H1 (cell line): ENCODE measurements around the gene RS1. TPM values are rescaled to one million over a fixed set of nuclear protein-coding genes. Genes with fewer than 3 reads are reported as not detected.
A peak's percentile ranks its signal among the peaks of the same experiment; 100 is the strongest.

Source experiments
- polyA plus RNA-seq, 7 experiments: library from polyadenylated mRNA; depleted of rRNA in 3 of 7; stranded (reverse) in 5 of 7; unstranded in 2 of 7; fragments of >200 nt in 5 of 7; fragments of 200-250 nt in 2 of 7; gene quantifications; 1 replicate in 5 of 7; 2 replicates in 1 of 7; 4 replicates in 1 of 7; pipeline versions ENCODE4 v1.2.1 to v1.2.3, GENCODE V29; 2011 to 2013; ENCODE audit warnings: missing spikeins in 2 of 7, mixed read lengths in 2 of 7
- total RNA-seq: library from RNA; stranded (reverse); fragmentation: NEBNext Ultra II Directional; extraction: Animal tissue kit (Norgen Biotek cat#: 25700); gene quantifications from 2 replicates; pipeline ENCODE4 v1.2.1, GENCODE V29; 2021
- TF ChIP-seq, protein P1 (sequence below), 3 experiments: IDR thresholded peaks; 1 replicate in 2 of 3; 2 replicates in 1 of 3; pipeline versions ENCODE4 v1.5.1 to v1.6.1; 2011; ENCODE audit warnings: low read length in 3 of 3, mild to moderate bottlenecking in 3 of 3, inconsistent platforms in 2 of 3, low read depth in 1 of 3, moderate library complexity in 1 of 3; ENCODE audit not compliant: insufficient read depth in 1 of 3; ENCODE audit errors: control extremely low read depth in 1 of 3

The RS1 gene
- total and polyA plus RNA-seq, 2 of the 8 experiments (the other 6 are each of a cell fraction or from before 2014, with no cell fraction given), result 0.03 TPM; not detected in 1

GRCh38 chrX:18676470-18676869, 4.6 kb upstream of the RS1 start (continued):
- TF ChIP-seq, protein P1, sequence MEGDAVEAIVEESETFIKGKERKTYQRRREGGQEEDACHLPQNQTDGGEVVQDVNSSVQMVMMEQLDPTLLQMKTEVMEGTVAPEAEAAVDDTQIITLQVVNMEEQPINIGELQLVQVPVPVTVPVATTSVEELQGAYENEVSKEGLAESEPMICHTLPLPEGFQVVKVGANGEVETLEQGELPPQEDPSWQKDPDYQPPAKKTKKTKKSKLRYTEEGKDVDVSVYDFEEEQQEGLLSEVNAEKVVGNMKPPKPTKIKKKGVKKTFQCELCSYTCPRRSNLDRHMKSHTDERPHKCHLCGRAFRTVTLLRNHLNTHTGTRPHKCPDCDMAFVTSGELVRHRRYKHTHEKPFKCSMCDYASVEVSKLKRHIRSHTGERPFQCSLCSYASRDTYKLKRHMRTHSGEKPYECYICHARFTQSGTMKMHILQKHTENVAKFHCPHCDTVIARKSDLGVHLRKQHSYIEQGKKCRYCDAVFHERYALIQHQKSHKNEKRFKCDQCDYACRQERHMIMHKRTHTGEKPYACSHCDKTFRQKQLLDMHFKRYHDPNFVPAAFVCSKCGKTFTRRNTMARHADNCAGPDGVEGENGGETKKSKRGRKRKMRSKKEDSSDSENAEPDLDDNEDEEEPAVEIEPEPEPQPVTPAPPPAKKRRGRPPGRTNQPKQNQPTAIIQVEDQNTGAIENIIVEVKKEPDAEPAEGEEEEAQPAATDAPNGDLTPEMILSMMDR (IDR thresholded peaks at IDR 0.05; ENCODE audit: control extremely low read depth in 1 of 3, insufficient read depth in 1 of 3, low read depth in 1 of 3, low read length in 3 of 3), result peak; percentile 8 to 49 (median 32); a peak in 3 of 4 replicates
- TF ChIP-seq, all 59 proteins: peak for 2
